Epithelial cell of esophagus (primary cell): Measurements from ENCODE around the gene PLEKHG4B.

ENCODE experiments used
- DNase-seq: peaks from one replicate; pipeline ENCODE4 v3.0.0; 2010; ENCODE audit warnings: low read depth
- H3K4me3 ChIP-seq: 2 replicates; pipeline ENCODE4 v1.5.1; 2011; ENCODE audit warnings: mild to moderate bottlenecking, low read length, control low read depth
- CTCF ChIP-seq: IDR thresholded peaks from 2 replicates; pipeline ENCODE4 v1.5.1; 2011; ENCODE audit warnings: low read depth, mild to moderate bottlenecking, low read length, control low read depth, inconsistent platforms; ENCODE audit not compliant: insufficient read depth; ENCODE audit errors: missing control alignments

Gene PLEKHG4B

GRCh38 chr5:73768-74502, 18.0 kb upstream of the PLEKHG4B start:
- H3K4me3 ChIP-seq = no peak overlapping the region
- TF ChIP-seq CTCF = no peak
- DNase-seq = no peak

- H3K4me3 ChIP-seq = no peak overlapping the region
- DNase-seq = no peak
- no peak for TF ChIP-seq CTCF
These were observed 17.4 kb upstream of the PLEKHG4B start for GRCh38 chr5:74503-75109.

- no peak for TF ChIP-seq CTCF
- no peak overlapping the region for H3K4me3 ChIP-seq
- DNase-seq = no peak
These were observed 16.3 kb upstream of the PLEKHG4B start for GRCh38 chr5:75331-76320.

GRCh38 chr5:76358-77169, 15.4 kb upstream of the PLEKHG4B start:
- no peak for TF ChIP-seq CTCF
- no peak for DNase-seq
- no peak overlapping the region for H3K4me3 ChIP-seq

GRCh38 chr5:77170-77501, 14.8 kb upstream of the PLEKHG4B start:
- H3K4me3 ChIP-seq = no peak overlapping the region
- DNase-seq = no peak
- no peak for TF ChIP-seq CTCF

GRCh38 chr5:77546-77945, 14.4 kb upstream of the PLEKHG4B start:
- TF ChIP-seq CTCF = no peak
- no peak for DNase-seq
- H3K4me3 ChIP-seq = no peak overlapping the region
